ELR (cell line): ENCODE data around the gene LARP4B.

Source experiments
- DNase-seq: peaks from one replicate; pipeline ENCODE4 v3.0.0-alpha.2; 2015; ENCODE audit warnings: low read depth

LARP4B gene

GRCh38 chr10:767794-768193 lies 163.7 kb downstream of the LARP4B start:
- DNase-seq: no peak

DNA sequence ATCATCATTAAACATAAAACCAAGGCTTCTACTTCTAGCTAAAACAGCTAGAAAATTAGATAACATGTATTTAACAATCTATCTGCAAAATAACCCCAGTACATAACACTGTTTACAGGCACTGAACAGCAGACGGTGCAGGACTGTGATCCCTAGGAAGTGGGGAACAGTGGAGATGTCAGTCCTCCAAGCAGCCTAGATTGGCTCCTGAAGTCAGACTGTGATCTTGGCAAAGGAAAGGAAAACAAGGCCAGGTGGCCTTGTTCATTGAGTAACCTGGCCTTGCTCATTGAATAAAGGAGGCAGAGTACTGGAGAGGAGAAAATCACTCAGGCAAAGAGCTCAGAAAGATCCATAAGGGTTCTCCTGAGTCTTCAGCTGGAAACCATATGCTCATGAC lies 164.3 kb downstream of the LARP4B start:
- no peak for DNase-seq

- DNase-seq: no peak
Measured at GRCh38 chr10:761376-761775, 170.1 kb downstream of the LARP4B start.

- no peak for DNase-seq
Measured at GRCh38 chr10:760622-761021, 170.9 kb downstream of the LARP4B start.

DNA sequence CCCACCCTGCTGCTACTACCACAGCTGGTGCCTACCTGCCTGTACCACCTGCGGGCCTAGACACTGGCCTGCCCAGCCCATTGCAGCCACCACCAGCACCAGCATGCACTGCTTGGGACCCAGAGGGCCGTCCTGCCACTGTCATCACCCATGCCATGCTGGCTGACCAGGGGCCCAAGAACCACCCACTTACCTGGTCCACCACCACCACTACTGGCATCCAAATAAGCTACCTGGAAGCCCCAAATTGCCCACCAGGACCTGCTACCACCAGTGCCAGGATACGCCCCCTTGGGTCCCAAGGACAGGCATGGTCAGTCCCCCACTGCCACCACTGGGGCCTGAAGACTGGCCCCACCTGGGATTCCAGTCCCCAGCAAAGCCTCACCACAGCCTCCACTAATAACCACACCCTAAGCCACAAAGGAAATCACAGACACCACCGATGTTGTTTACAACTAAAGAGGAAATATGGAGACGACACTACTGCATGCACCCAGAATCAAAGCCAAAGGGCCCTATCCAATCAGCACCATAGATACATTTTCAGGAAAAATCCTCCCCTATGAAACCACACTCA lies 171.5 kb downstream of the LARP4B start:
- no peak for DNase-seq
